SK-N-SH (cell line): Measurements from ENCODE around the gene CYB561A3. TPM values are rescaled to one million over a fixed set of nuclear protein-coding genes. Genes with fewer than 3 reads are reported as not detected.

ENCODE experiments used
- CTCF ChIA-PET: fragments of 300-600, 350-600 bp; formaldehyde crosslinking; extraction: SDS; loops from one replicate; lab custom pipeline; 2021; lab: Yijun Ruan, JAX
- POLR2A ChIA-PET: fragments of 350-600 bp; sonication (Branson Sonifier 250); formaldehyde crosslinking; extraction: SDS; loops from one replicate; lab custom pipeline; 2020; ENCODE audit warnings: antibody characterized with exemption, inconsistent platforms; lab: Yijun Ruan, JAX
- DNase-seq: peaks from one replicate; pipeline ENCODE4 v3.0.0; 2012
- H2AFZ ChIP-seq: fragments of 200-600 bp; sonication (generic); 2 replicates; pipeline ENCODE4 v1.8.1; 2016; ENCODE audit warnings: antibody characterized with exemption, mild to moderate bottlenecking, low read depth
- H3F3A ChIP-seq: fragments of 200-600 bp; sonication (generic); replicated peaks from 2 replicates; pipeline ENCODE3; 2016; ENCODE audit warnings: antibody characterized with exemption, mild to moderate bottlenecking; ENCODE audit not compliant: insufficient read depth
- H3K27ac ChIP-seq, 2 experiments: fragments of 200-500 bp in 1 of 2; fragments of 200-600 bp in 1 of 2; sonication (Bioruptor generic) in 1 of 2; sonication (generic), shearing (Covaris generic) in 1 of 2; 2 replicates each; pipeline versions ENCODE4 v1.5.1 to v1.6.1; 2014 to 2016; ENCODE audit warnings: low read depth in 2 of 2, inconsistent platforms in 1 of 2, low read length in 1 of 2, mild to moderate bottlenecking in 1 of 2, mixed read lengths in 1 of 2
- H3K27me3 ChIP-seq: fragments of 200-600 bp; sonication (generic), shearing (Covaris generic); 2 replicates; pipeline ENCODE4 v1.6.1; 2016; ENCODE audit warnings: mixed run types; ENCODE audit not compliant: insufficient read depth
- H3K36me3 ChIP-seq, 2 experiments: fragments of 200-500 bp in 1 of 2; fragments of 200-600 bp in 1 of 2; sonication (Bioruptor generic) in 1 of 2; sonication (generic) in 1 of 2; replicated peaks in 1 of 2; 2 replicates each; pipeline versions ENCODE3 to v1.5.1; 2014 to 2016; ENCODE audit warnings: low read length in 1 of 2, mild to moderate bottlenecking in 1 of 2; ENCODE audit not compliant: insufficient read depth in 2 of 2, control insufficient read depth in 1 of 2
- H3K4me1 ChIP-seq, 2 experiments: fragments of 200-500 bp in 1 of 2; fragments of 200-600 bp in 1 of 2; sonication (Bioruptor generic) in 1 of 2; sonication (generic), shearing (Covaris generic) in 1 of 2; 2 replicates each; pipeline versions ENCODE4 v1.5.1 to v1.6.1; 2014 to 2016; ENCODE audit warnings: low read depth in 1 of 2, low read length in 1 of 2, mixed run types in 1 of 2; ENCODE audit not compliant: insufficient read depth in 2 of 2, control insufficient read depth in 1 of 2
- H3K4me2 ChIP-seq: fragments of 200-600 bp; sonication (generic), shearing (Covaris generic); 2 replicates; pipeline ENCODE4 v1.6.1; 2017; ENCODE audit warnings: mixed run types
- H3K4me3 ChIP-seq, 2 experiments: fragments of 200-500 bp in 1 of 2; fragments of 200-600 bp in 1 of 2; sonication (Bioruptor generic) in 1 of 2; sonication (generic), shearing (Covaris generic) in 1 of 2; 2 replicates each; pipeline versions ENCODE4 v1.5.1 to v1.8.1; 2014 to 2016; ENCODE audit warnings: low read depth in 2 of 2, inconsistent platforms in 1 of 2, low read length in 1 of 2, mild to moderate bottlenecking in 1 of 2, mixed read lengths in 1 of 2, moderate library complexity in 1 of 2
- H3K79me2 ChIP-seq: fragments of 200-600 bp; sonication (generic); 2 replicates; pipeline ENCODE4 v1.8.1; 2017; ENCODE audit warnings: mild to moderate bottlenecking; ENCODE audit not compliant: insufficient read depth
- H3K9ac ChIP-seq: fragments of 200-600 bp; sonication (generic); 2 replicates; pipeline ENCODE4 v1.6.1; 2017; ENCODE audit warnings: mixed run types
- H3K9me2 ChIP-seq: fragments of 200-600 bp; sonication (generic); 2 replicates; pipeline ENCODE4 v1.6.1; 2017; ENCODE audit warnings: mixed run types
- H3K9me3 ChIP-seq: fragments of 200-600 bp; sonication (generic); 2 replicates; pipeline ENCODE4 v1.6.1; 2017; ENCODE audit warnings: mixed run types, mild to moderate bottlenecking, moderate library complexity
- H4K20me1 ChIP-seq: fragments of 200-600 bp; sonication (generic); 2 replicates; pipeline ENCODE4 v1.6.1; 2017; ENCODE audit warnings: mild to moderate bottlenecking, mixed run types; ENCODE audit not compliant: insufficient read depth
- ELF1 ChIP-seq: IDR thresholded peaks from 2 replicates; pipeline ENCODE4 v1.4.0; 2012
- EZH2phosphoT487 ChIP-seq: fragments of 200-600 bp; sonication (generic); IDR thresholded peaks from 2 replicates; pipeline ENCODE4 v1.6.1; 2017; ENCODE audit warnings: low read depth, mixed run types, mild to moderate bottlenecking, antibody characterized with exemption, moderate library complexity, borderline replicate concordance
- FOXJ3 ChIP-seq: sonication (generic); formaldehyde crosslinking; IDR thresholded peaks from 2 replicates; pipeline ENCODE4 v1.5.1; 2020; ENCODE audit warnings: mild to moderate bottlenecking, missing genetic modification reagents
- FOXM1 ChIP-seq: IDR thresholded peaks from 2 replicates; pipeline ENCODE4 v1.4.0; 2012; ENCODE audit warnings: low read depth, mild to moderate bottlenecking
- GABPA ChIP-seq: IDR thresholded peaks from 2 replicates; pipeline ENCODE4 v1.4.0; 2012; ENCODE audit warnings: low read depth, mild to moderate bottlenecking
- MEF2A ChIP-seq: IDR thresholded peaks from 2 replicates; pipeline ENCODE4 v1.4.0; 2012; ENCODE audit warnings: low read depth, borderline replicate concordance
- MXI1 ChIP-seq: IDR thresholded peaks from 2 replicates; pipeline ENCODE4 v1.6.1; 2012; ENCODE audit warnings: mild to moderate bottlenecking, low read depth, low read length, improper control_type of control experiment
- NFIC ChIP-seq: IDR thresholded peaks from 2 replicates; pipeline ENCODE4 v1.4.0; 2012; ENCODE audit warnings: borderline replicate concordance
- RAD21 ChIP-seq: IDR thresholded peaks from 2 replicates; pipeline ENCODE4 v1.6.1; 2012; ENCODE audit warnings: mild to moderate bottlenecking, low read length
- TAF1 ChIP-seq: IDR thresholded peaks from 2 replicates; pipeline ENCODE4 v1.6.1; 2012; ENCODE audit warnings: low read depth, mild to moderate bottlenecking, low read length, moderate library complexity, borderline replicate concordance
- USF1 ChIP-seq: IDR thresholded peaks from 2 replicates; pipeline ENCODE4 v1.4.0; 2012; ENCODE audit warnings: low read depth, borderline replicate concordance
- YY1 ChIP-seq: IDR thresholded peaks from 2 replicates; pipeline ENCODE4 v1.4.0; 2012; ENCODE audit warnings: low read depth, mild to moderate bottlenecking
- WGBS: methylation state at CpG from one replicate; pipeline ENCODE4 v1.1.6; 2017; ENCODE audit warnings: low lambda C conversion rate; 5-methylcytosine and 5-hydroxymethylcytosine counted together
- polyA plus RNA-seq, 3 experiments: library from polyadenylated mRNA; depleted of rRNA; stranded (reverse); fragments of >200 nt; gene quantifications; 2 replicates each; pipeline ENCODE4 v1.2.3, GENCODE V29; 2012

Gene CYB561A3
- polyA plus RNA-seq, 1 of the 3 experiments (the other 2 are of a cell fraction): 76.4 TPM

GRCh38 chr11:61357233-61357893 lies 4.3 kb downstream of the CYB561A3 start:
- no peak for TF ChIP-seq YY1
- no peak for TF ChIP-seq MEF2A
- no peak for TF ChIP-seq GABPA
- TF ChIP-seq FOXM1: no peak
- Histone ChIP-seq H3K9me3 (no peaks in the 10 kb centered on the region), H3F3A (peaks cover 6% of the 10 kb centered on the region), H2AFZ (no peak overlapping the region), H3K27ac (no peak overlapping the region), H4K20me1 (no peaks in the 10 kb centered on the region), H3K79me2 (peaks cover 24% of the 10 kb centered on the region; the same call in 1 of the 2 replicates), H3K9me2 (no peaks in the 10 kb centered on the region), H3K9ac (no peak overlapping the region), H3K4me3 (no peak overlapping the region), H3K4me1 (peaks cover 0 to 14% of the 10 kb centered on the region in 2 experiments; a peak in 1 of 4 replicates), H3K36me3 (peaks cover 5 to 13% of the 10 kb centered on the region in 2 experiments), H3K4me2 (no peak overlapping the region), H3K27me3 (no peaks in the 10 kb centered on the region)
- 97% methylated on average over 6 of the region's 9 CpGs for WGBS
- ChIA-PET POLR2A (interaction anchor here (0.9 to 1.8 kb wide), 2 partner anchors 21 to 23 kb away, joined by 3 to 4 read pairs; no protein-coding TSS in a partner anchor), CTCF (interaction anchor here (0.7 to 5.8 kb wide), 5 partner anchors 12 to 28 kb away, joined by 3 to 29 read pairs (median 4); no protein-coding TSS in a partner anchor)
- DNase-seq: no peak

- Histone ChIP-seq H3K9me3 (no peaks in the 10 kb centered on the region), H2AFZ (no peak overlapping the region), H3K9ac (no peak overlapping the region), H3K79me2 (peaks cover 23% of the 10 kb centered on the region; the same call in 1 of the 2 replicates), H4K20me1 (no peaks in the 10 kb centered on the region), H3K4me2 (no peak overlapping the region), H3F3A (peaks cover 4% of the 10 kb centered on the region)
- POLR2A ChIA-PET: no interaction called here
- CTCF ChIA-PET: interaction anchor here (0.9 to 5.8 kb wide), 3 partner anchors 11 to 29 kb away, joined by 3 to 29 read pairs (median 4); no protein-coding TSS in a partner anchor
- no peak for DNase-seq
- no peak for TF ChIP-seq EZH2phosphoT487
- TF ChIP-seq, all 33 proteins: peak for 0
- Histone ChIP-seq H3K4me1 (peaks cover 0 to 14% of the 10 kb centered on the region in 2 experiments; a peak in 1 of 4 replicates), H3K4me3 (no peak overlapping the region), H3K27me3 (no peaks in the 10 kb centered on the region), H3K36me3 (peaks cover 5 to 13% of the 10 kb centered on the region in 2 experiments), H3K27ac (no peak overlapping the region), H3K9me2 (no peaks in the 10 kb centered on the region)
- WGBS: 100% methylated on average over 4 of the region's 4 CpGs
Observed at GRCh38 chr11:61356706-61357105, 5.0 kb downstream of the CYB561A3 start.

- Histone ChIP-seq H3F3A (no peaks in the 10 kb centered on the region), H3K9me2 (no peaks in the 10 kb centered on the region), H2AFZ (no peak overlapping the region), H3K4me2 (no peak overlapping the region), H4K20me1 (no peaks in the 10 kb centered on the region), H3K27ac (no peak overlapping the region), H3K36me3 (peaks cover 5 to 21% of the 10 kb centered on the region in 2 experiments), H3K9ac (no peak overlapping the region), H3K4me3 (no peak overlapping the region), H3K4me1 (peaks cover under 1 to 3% of the 10 kb centered on the region in 2 experiments; a peak in 2 of 4 replicates), H3K27me3 (no peaks in the 10 kb centered on the region), H3K79me2 (peaks cover 6% of the 10 kb centered on the region; the same call in 1 of the 2 replicates), H3K9me3 (no peaks in the 10 kb centered on the region)
- POLR2A ChIA-PET: interaction anchor here (0.6 kb wide), 1 partner anchor 102 kb away, joined by 3 read pairs; no protein-coding TSS in a partner anchor
- CTCF ChIA-PET: interaction anchor here (1.0 to 5.8 kb wide), 4 partner anchors 8 to 32 kb away, joined by 3 to 29 read pairs (median 6); no protein-coding TSS in a partner anchor
- no peak for TF ChIP-seq GABPA
- TF ChIP-seq FOXJ3 (CRISPR knock-in tag): no peak
- no peak for TF ChIP-seq NFIC
- TF ChIP-seq TAF1: no peak
- no peak for TF ChIP-seq RAD21
- no peak for TF ChIP-seq ELF1
- no peak for TF ChIP-seq MXI1
- no peak for TF ChIP-seq USF1
- DNase-seq: no peak
- WGBS: 89% methylated on average over 2 of the region's 2 CpGs
Observed at GRCh38 chr11:61354208-61354607, 7.5 kb downstream of the CYB561A3 start.
